ENCODE data around the gene NTNG2.
"Not testable (repeated sequence)": the region's sequence is repeated elsewhere in the genome, so short reads cannot be mapped to it uniquely, and the experiment has no call there.

NTNG2 gene

DNA sequence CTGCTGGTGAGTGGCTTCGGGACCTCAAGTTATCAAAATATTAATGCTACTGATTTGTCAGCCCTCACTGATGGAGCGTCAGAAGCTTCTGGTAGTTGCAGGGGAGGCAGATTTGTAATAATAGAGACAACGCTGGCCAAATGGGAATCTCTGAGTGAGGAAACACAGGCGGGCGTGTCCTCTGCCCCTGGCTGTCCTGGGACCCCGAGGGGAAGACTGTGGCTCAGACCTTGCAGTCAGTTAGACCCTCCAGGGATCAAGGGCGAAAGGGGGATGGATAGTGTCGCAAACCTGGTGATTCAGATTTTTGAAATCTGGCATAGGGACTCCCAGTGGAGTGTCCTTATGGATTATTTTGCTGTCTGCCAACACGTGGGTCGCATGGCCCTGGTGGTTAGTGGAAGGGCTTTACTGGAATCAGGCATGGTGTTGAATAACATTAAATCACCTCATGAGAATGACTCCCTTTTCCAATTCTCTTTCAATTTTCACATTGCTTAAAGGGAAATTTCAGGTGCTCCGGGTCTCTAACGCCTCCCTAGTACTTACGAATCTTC, 35.1 kb upstream of the NTNG2 start:
- Histone ChIP-seq H4K91ac (ENCODE audit: low read depth, low read length, poor library complexity) (no peak overlapping the region), H3K27ac (replicated peaks; ENCODE audit: low read length) (no peak overlapping the region), H3K4me2 (ENCODE audit: insufficient read depth, low read length, poor library complexity, severe bottlenecking) (no peak overlapping the region), H3K9me3 (replicated peaks in 1 of 2; ENCODE audit: control insufficient read depth in 2 of 2, insufficient read depth in 1 of 2, low read depth in 1 of 2, low read length in 2 of 2) (no peaks in the 10 kb centered on the region), H2BK5ac (ENCODE audit: low read length) (no peak overlapping the region), H2AK5ac (ENCODE audit: low read depth, low read length) (no peak overlapping the region), H3K79me1 (ENCODE audit: low read depth, low read length) (no peaks in the 10 kb centered on the region), H2AFZ (ENCODE audit: low read length) (no peak overlapping the region), H3K9ac (ENCODE audit: low read depth, low read length, poor library complexity) (no peak overlapping the region), H4K8ac (ENCODE audit: low read depth, low read length) (no peak overlapping the region), H3K36me3 (replicated peaks in 1 of 2; ENCODE audit: control insufficient read depth in 2 of 2, insufficient read depth in 2 of 2, low read length in 2 of 2) (no peaks in the 10 kb centered on the region), H3K14ac (ENCODE audit: low read length) (no peak overlapping the region), H3K18ac (ENCODE audit: low read length) (no peak overlapping the region), H3K4ac (ENCODE audit: low read length) (no peak overlapping the region), H2BK12ac (ENCODE audit: low read length) (no peak overlapping the region), H3K4me1 (ENCODE audit: control insufficient read depth in 2 of 2, insufficient read depth in 1 of 2, low read depth in 1 of 2, low read length in 2 of 2) (peaks cover 0 to 3% of the 10 kb centered on the region in 2 donors), H2BK120ac (ENCODE audit: low read depth, low read length) (no peak overlapping the region), H3K4me3 (ENCODE audit: low read length in 2 of 2) (no peak overlapping the region), H3K27me3 (ENCODE audit: control insufficient read depth in 3 of 3, insufficient read depth in 3 of 3, low read depth in 1 of 3, low read length in 3 of 3) (peaks cover 0 to 78% (median 0%) of the 10 kb centered on the region in 3 experiments), H3K23ac (ENCODE audit: low read depth, low read length, poor library complexity) (no peak overlapping the region), H2BK15ac (ENCODE audit: low read length) (peak overlapping the region; percentile 37)
- WGBS, 2 donors (ENCODE audit: extremely low coverage in 2 of 2, insufficient read length in 2 of 2, insufficient replicate concordance in 1 of 2): no CpG with 5 or more reads among the region's 13 CpGs
- no peak for DNase-seq (ENCODE audit: low spot score)

DNA sequence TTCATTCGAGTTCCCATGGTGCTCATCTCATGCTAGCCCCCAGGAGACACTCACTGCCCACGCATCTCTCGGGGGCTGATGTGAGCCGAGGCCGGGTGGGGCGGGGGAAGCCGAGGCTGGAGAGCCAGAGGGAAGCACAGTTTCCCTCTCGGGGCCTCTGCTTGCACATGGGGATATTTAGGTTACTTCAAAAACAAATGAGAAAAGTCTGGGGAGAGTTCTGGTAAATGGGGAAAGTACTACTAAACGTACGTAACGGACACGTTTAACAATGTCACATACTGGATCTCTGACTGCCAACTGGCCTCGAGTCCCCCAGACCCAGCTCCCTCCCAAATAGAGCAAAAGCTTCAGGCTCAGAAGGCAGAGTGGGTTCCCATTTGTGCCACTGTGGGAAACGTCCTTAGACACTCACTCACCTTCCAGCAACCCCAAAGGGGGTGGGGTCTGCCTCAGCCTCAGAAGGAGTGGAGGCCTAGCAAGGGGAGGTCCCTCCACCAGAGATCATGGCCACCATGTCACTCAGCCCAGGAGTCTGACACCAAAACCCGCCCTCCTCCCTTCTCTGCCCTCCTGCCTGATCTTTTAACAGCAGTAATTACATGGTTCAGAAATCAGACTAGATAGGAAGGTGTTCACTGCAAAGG, 33.8 kb upstream of the NTNG2 start:
- H3K79me1 ChIP-seq (ENCODE audit: low read depth, low read length): no peaks in the 10 kb centered on the region
- no CpG with 5 or more reads among the region's 15 CpGs for WGBS, 2 donors (ENCODE audit: extremely low coverage in 2 of 2, insufficient read length in 2 of 2, insufficient replicate concordance in 1 of 2)

DNA sequence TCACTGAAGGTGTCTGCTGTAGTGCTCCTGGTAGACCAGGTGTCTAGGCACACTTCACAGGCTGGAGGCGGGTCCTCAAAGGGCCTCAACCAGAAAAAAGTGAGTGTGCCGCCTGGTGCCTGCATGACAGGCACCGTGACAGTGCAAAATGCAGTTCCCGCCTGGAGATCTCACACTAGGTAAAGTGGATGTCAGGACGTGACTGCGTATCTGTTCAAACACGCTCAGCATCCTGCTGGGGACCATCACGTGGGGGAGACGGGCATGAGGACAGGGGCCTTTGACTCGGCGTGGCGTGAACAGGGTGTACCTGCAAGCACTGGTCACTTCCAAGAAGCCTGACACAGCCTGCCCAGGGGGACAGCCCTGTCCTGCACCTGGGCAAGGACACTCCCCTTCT, 32.3 kb upstream of the NTNG2 start:
- no CpG with 5 or more reads among the region's 12 CpGs for WGBS, 2 donors (ENCODE audit: extremely low coverage in 2 of 2, insufficient read length in 2 of 2, insufficient replicate concordance in 1 of 2)

More for the DNA sequence above, 33.8 kb upstream of the NTNG2 start:
- Histone ChIP-seq H3K36me3 (replicated peaks in 1 of 2; ENCODE audit: control insufficient read depth in 2 of 2, insufficient read depth in 2 of 2, low read length in 2 of 2) (no peaks in the 10 kb centered on the region), H3K4me2 (ENCODE audit: insufficient read depth, low read length, poor library complexity, severe bottlenecking) (no peak overlapping the region), H2BK12ac (ENCODE audit: low read length) (no peak overlapping the region), H3K23ac (ENCODE audit: low read depth, low read length, poor library complexity) (no peak overlapping the region), H3K14ac (ENCODE audit: low read length) (no peak overlapping the region), H4K8ac (ENCODE audit: low read depth, low read length) (no peak overlapping the region), H3K18ac (ENCODE audit: low read length) (no peak overlapping the region), H3K4ac (ENCODE audit: low read length) (no peak overlapping the region), H2AK5ac (ENCODE audit: low read depth, low read length) (no peak overlapping the region), H3K9ac (ENCODE audit: low read depth, low read length, poor library complexity) (no peak overlapping the region), H3K9me3 (replicated peaks in 1 of 2; ENCODE audit: control insufficient read depth in 2 of 2, insufficient read depth in 1 of 2, low read depth in 1 of 2, low read length in 2 of 2) (no peaks in the 10 kb centered on the region), H2BK120ac (ENCODE audit: low read depth, low read length) (no peak overlapping the region), H3K27ac (replicated peaks; ENCODE audit: low read length) (no peak overlapping the region), H3K27me3 (ENCODE audit: control insufficient read depth in 3 of 3, insufficient read depth in 3 of 3, low read depth in 1 of 3, low read length in 3 of 3) (peaks cover 0 to 75% (median 0%) of the 10 kb centered on the region in 3 experiments), H2AFZ (ENCODE audit: low read length) (no peak overlapping the region), H2BK5ac (ENCODE audit: low read length) (no peak overlapping the region), H3K4me1 (ENCODE audit: control insufficient read depth in 2 of 2, insufficient read depth in 1 of 2, low read depth in 1 of 2, low read length in 2 of 2) (peaks cover 0 to 3% of the 10 kb centered on the region in 2 donors), H2BK15ac (ENCODE audit: low read length) (no peak overlapping the region), H3K4me3 (ENCODE audit: low read length in 2 of 2) (no peak overlapping the region), H4K91ac (ENCODE audit: low read depth, low read length, poor library complexity) (no peak overlapping the region)
- no peak for DNase-seq (ENCODE audit: low spot score)

DNA sequence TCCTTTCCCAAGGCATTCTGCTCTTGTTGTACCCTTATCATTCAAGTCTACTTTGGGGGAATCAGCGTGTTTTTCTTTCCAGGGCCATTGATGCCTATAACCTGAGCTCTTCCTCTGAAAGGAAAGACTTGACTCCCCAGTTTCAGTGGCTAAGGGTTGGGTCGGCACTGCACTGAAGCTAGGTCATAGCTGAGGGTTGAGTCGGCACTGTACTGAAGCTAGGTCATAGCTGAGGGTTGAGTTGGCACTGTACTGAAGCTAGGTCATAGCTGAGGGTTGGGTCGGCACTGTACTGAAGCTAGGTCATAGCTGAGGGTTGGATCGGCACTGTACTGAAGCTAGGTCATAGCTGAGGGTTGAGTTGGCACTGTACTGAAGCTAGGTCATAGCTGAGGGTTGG, 27.8 kb upstream of the NTNG2 start:
- not testable (repeated sequence) for H3K9ac ChIP-seq (ENCODE audit: low read depth, low read length, poor library complexity); H3K14ac ChIP-seq (ENCODE audit: low read length); H3K18ac ChIP-seq (ENCODE audit: low read length); H3K79me1 ChIP-seq (ENCODE audit: low read depth, low read length); H3K4ac ChIP-seq (ENCODE audit: low read length); H4K8ac ChIP-seq (ENCODE audit: low read depth, low read length); H2BK5ac ChIP-seq (ENCODE audit: low read length); H2AFZ ChIP-seq (ENCODE audit: low read length); H2BK15ac ChIP-seq (ENCODE audit: low read length); H2BK12ac ChIP-seq (ENCODE audit: low read length); H4K91ac ChIP-seq (ENCODE audit: low read depth, low read length, poor library complexity); H3K36me3 ChIP-seq (replicated peaks in 1 of 2; ENCODE audit: control insufficient read depth in 2 of 2, insufficient read depth in 2 of 2, low read length in 2 of 2); H2BK120ac ChIP-seq (ENCODE audit: low read depth, low read length); H3K23ac ChIP-seq (ENCODE audit: low read depth, low read length, poor library complexity); H3K27ac ChIP-seq (replicated peaks; ENCODE audit: low read length); H3K9me3 ChIP-seq (replicated peaks in 1 of 2; ENCODE audit: control insufficient read depth in 2 of 2, insufficient read depth in 1 of 2, low read depth in 1 of 2, low read length in 2 of 2); DNase-seq (ENCODE audit: low spot score); H2AK5ac ChIP-seq (ENCODE audit: low read depth, low read length); H3K4me2 ChIP-seq (ENCODE audit: insufficient read depth, low read length, poor library complexity, severe bottlenecking)
- no CpG with 5 or more reads among the region's 5 CpGs for WGBS, 2 donors (ENCODE audit: extremely low coverage in 2 of 2, insufficient read length in 2 of 2, insufficient replicate concordance in 1 of 2)
- H3K4me3 ChIP-seq (ENCODE audit: low read length in 2 of 2): peak overlapping the region in 1 of 2 donors; percentile 21
- H3K4me1 ChIP-seq (ENCODE audit: control insufficient read depth in 2 of 2, insufficient read depth in 1 of 2, low read depth in 1 of 2, low read length in 2 of 2): peaks cover 8 to 17% of the 10 kb centered on the region in 2 donors
- H3K27me3 ChIP-seq (ENCODE audit: control insufficient read depth in 3 of 3, insufficient read depth in 3 of 3, low read depth in 1 of 3, low read length in 3 of 3): peaks cover 0 to 38% (median 0%) of the 10 kb centered on the region in 3 experiments

More for the DNA sequence above, 32.3 kb upstream of the NTNG2 start:
- Histone ChIP-seq H2BK120ac (ENCODE audit: low read depth, low read length) (no peak overlapping the region), H2AFZ (ENCODE audit: low read length) (no peak overlapping the region), H2BK12ac (ENCODE audit: low read length) (no peak overlapping the region), H3K9ac (ENCODE audit: low read depth, low read length, poor library complexity) (no peak overlapping the region), H2BK15ac (ENCODE audit: low read length) (peak overlapping the region; percentile 39), H3K4me2 (ENCODE audit: insufficient read depth, low read length, poor library complexity, severe bottlenecking) (no peak overlapping the region), H3K4me1 (ENCODE audit: control insufficient read depth in 2 of 2, insufficient read depth in 1 of 2, low read depth in 1 of 2, low read length in 2 of 2) (peaks cover 0 to 3% of the 10 kb centered on the region in 2 donors), H3K18ac (ENCODE audit: low read length) (peak overlapping the region; percentile 62), H3K27ac (replicated peaks; ENCODE audit: low read length) (no peak overlapping the region), H3K79me1 (ENCODE audit: low read depth, low read length) (no peaks in the 10 kb centered on the region), H4K91ac (ENCODE audit: low read depth, low read length, poor library complexity) (no peak overlapping the region), H3K4me3 (ENCODE audit: low read length in 2 of 2) (no peak overlapping the region), H4K8ac (ENCODE audit: low read depth, low read length) (no peak overlapping the region), H3K14ac (ENCODE audit: low read length) (peak overlapping the region; percentile 33), H3K9me3 (replicated peaks in 1 of 2; ENCODE audit: control insufficient read depth in 2 of 2, insufficient read depth in 1 of 2, low read depth in 1 of 2, low read length in 2 of 2) (no peaks in the 10 kb centered on the region), H3K27me3 (ENCODE audit: control insufficient read depth in 3 of 3, insufficient read depth in 3 of 3, low read depth in 1 of 3, low read length in 3 of 3) (peaks cover 0 to 77% (median 0%) of the 10 kb centered on the region in 3 experiments), H2BK5ac (ENCODE audit: low read length) (no peak overlapping the region), H3K36me3 (replicated peaks in 1 of 2; ENCODE audit: control insufficient read depth in 2 of 2, insufficient read depth in 2 of 2, low read length in 2 of 2) (no peaks in the 10 kb centered on the region), H3K23ac (ENCODE audit: low read depth, low read length, poor library complexity) (peak overlapping the region; percentile 35), H2AK5ac (ENCODE audit: low read depth, low read length) (peak overlapping the region; percentile 37), H3K4ac (ENCODE audit: low read length) (no peak overlapping the region)
- DNase-seq (ENCODE audit: low spot score): no peak
